ENCODE measurements around the gene RTP4.

- TF ChIP-seq CTCF (IDR thresholded peaks at IDR 0.05) (no peak), POLR2A (IDR thresholded peaks at IDR 0.05) (no peak)
Measured at GRCh38 chr3:187323091-187323490, 45.1 kb upstream of the RTP4 start.

Data from thyroid gland (tissue), 4 donors.